ENCODE results near the gene USP48.
"Not testable (repeated sequence)": the region's sequence is repeated elsewhere in the genome, so short reads cannot be mapped to it uniquely, and the experiment has no call there.

USP48 gene, protein sequence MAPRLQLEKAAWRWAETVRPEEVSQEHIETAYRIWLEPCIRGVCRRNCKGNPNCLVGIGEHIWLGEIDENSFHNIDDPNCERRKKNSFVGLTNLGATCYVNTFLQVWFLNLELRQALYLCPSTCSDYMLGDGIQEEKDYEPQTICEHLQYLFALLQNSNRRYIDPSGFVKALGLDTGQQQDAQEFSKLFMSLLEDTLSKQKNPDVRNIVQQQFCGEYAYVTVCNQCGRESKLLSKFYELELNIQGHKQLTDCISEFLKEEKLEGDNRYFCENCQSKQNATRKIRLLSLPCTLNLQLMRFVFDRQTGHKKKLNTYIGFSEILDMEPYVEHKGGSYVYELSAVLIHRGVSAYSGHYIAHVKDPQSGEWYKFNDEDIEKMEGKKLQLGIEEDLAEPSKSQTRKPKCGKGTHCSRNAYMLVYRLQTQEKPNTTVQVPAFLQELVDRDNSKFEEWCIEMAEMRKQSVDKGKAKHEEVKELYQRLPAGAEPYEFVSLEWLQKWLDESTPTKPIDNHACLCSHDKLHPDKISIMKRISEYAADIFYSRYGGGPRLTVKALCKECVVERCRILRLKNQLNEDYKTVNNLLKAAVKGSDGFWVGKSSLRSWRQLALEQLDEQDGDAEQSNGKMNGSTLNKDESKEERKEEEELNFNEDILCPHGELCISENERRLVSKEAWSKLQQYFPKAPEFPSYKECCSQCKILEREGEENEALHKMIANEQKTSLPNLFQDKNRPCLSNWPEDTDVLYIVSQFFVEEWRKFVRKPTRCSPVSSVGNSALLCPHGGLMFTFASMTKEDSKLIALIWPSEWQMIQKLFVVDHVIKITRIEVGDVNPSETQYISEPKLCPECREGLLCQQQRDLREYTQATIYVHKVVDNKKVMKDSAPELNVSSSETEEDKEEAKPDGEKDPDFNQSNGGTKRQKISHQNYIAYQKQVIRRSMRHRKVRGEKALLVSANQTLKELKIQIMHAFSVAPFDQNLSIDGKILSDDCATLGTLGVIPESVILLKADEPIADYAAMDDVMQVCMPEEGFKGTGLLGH

DNA sequence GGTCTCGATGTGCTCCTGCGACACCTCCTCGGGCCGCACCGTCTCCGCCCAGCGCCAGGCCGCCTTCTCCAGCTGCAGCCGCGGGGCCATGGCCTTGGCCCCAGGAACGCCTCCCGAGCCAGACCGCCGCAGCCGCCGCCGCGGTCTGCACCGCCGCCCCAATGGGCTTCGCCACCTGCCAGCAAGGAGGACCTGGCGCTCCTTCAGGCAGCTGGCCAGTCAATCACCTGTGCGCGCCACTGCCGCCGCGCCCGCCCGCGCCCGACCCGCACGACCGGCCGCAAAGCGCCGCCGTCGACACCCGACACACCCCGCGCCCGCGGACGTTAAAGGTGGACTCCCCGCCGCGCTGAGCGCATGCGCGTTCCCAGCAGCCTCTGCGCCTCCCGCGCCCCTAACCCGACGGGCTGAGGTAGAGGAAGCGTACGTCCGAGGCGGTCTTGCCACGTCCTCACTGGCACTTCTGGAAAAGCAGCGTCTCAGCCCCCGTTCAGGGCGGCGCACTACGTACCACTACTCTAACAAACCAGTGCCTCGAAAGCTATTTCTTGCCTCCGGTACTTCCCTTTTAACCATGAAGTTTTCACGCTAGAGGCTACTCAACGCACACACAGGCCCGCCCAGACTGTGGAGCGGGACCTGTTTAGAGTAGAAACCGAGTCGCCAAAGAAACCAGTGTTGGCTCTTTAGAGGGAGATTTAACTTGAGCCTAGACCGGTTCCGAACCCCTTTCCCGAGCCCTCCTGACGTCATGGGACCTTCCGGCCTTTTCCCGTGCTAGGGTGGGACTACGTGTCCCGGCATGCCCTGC lies at the start of gene USP48:
TSS of gene USP48 (minus strand) at position 282 of the 811 bp plus-strand sequence. CDS start at position 90, 192 bp downstream.
- DNase-seq (ENCODE audit: low read depth in 1 of 2, low spot score in 1 of 2): peak; percentile 94 to 96

- DNase-seq (ENCODE audit: low read depth in 1 of 2, low spot score in 1 of 2): no peak
Observed at GRCh38 chr1:21831454-21831970, 48.6 kb upstream of the USP48 start.

DNA sequence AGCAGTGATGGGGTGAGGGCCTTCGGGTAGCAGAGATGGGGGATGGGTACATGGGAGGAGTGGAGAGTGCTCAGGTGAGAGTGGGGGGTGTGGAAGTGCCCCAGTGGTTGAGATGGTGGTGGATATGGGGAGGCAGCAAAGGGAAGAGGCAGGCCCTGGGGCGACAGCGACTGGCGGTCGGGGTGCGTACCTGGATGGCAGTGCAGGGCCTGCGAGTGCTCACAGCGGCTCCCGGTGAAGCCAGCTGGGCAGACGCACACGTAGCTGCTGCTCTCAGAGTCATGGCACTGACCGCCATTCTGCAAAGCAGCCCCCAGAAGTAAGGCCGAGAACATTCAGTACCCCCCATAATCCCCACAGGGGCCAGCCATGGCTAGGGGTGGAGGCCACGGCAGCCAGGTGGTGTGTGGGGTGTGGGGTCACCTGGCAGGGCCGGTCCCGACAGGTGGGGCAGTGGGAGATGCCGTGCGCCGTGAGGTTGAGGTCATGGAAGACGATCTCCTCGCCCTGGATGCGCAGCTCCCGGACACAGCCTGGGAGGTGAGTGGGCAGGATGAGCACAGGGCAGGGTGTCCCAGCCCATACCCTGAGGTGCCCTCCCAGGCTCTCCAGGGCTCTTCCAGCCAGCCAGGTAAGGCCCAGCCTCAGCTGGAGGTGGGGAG lies 48.0 kb upstream of the USP48 start:
- no peak for DNase-seq (ENCODE audit: low read depth in 1 of 2, low spot score in 1 of 2)

DNA sequence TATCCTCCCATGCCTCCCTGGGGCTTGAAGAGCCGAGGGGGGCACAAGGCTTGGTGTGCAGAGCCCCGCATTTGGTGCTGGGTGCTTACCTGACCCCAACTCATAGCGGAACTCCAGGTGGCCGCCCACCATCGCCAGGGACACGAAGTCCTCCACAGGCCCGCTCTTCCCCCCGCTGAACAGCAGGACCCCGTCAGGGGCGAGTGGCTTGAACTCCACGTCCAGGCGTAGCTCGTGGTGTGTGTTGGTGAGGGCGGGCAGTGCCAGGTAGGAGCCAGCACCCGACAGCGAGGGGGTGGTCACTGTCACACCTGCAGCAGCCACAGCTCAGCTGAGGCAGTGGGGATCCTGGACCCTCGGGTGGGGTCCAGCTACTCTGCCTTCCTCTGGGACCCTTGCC lies 46.3 kb upstream of the USP48 start:
- no peak for DNase-seq (ENCODE audit: low read depth in 1 of 2, low spot score in 1 of 2)

DNA sequence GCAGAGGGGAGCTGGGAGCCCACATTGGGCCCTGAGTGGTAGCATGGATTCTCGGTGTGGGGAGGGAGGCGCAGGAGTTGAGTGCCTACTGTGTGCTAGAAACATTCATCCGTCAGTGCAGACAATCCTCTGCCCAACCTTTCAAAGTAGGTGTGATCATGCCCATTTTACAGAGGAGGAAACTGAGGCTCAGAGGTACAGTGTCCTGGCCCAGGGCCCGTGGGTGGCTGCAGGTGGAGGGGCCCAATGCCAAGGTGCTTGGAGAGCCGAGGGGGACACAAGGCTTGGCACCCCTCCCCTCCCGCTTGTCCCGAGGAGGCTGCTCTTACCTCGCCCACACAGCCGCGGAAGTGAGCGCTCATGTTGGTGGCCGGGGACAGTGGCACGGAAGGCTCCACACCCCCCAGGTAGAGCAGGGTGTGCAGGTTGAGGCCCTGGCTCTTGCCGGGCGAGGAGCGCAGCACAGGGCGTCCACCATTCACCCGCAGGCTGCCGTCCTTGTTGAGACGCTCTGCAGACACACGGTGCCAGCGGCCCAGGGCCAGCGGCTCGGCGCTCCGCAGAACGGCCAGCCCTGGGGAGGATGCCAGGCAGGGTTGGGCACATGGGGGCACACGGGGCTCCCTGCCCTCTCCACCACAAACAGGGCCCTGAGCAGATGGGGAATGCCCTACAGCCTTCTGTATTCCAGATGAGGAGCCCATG lies 45.7 kb upstream of the USP48 start:
- DNase-seq (ENCODE audit: low read depth in 1 of 2, low spot score in 1 of 2): no peak

- no peak for DNase-seq (ENCODE audit: low read depth in 1 of 2, low spot score in 1 of 2)
Observed at GRCh38 chr1:21828075-21828474, 45.1 kb upstream of the USP48 start.

- DNase-seq (ENCODE audit: low read depth in 1 of 2, low spot score in 1 of 2): no peak
Observed at GRCh38 chr1:21827141-21827679, 44.3 kb upstream of the USP48 start.

GRCh38 chr1:21826694-21827093 lies 43.7 kb upstream of the USP48 start:
- DNase-seq (ENCODE audit: low read depth in 1 of 2, low spot score in 1 of 2): not testable (repeated sequence)

DNA sequence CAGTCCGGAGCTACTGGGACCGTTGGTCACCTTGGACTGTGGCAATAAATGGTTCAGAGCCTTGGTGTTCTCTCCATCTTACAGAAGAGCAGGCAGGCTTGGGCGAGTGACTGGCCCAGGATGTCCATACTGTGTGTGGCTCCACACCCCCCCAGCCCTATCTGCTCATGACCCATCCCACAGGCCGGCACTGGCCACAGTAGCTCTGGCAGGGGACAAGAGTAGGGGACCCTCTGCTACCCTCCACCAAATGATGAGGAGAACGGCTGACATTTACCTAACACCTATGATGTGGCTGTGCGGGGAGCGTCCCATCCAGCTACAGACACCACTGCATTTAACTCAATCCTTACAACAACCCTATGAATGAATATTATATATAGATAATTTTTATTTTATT lies 42.4 kb upstream of the USP48 start:
- no peak for DNase-seq (ENCODE audit: low read depth in 1 of 2, low spot score in 1 of 2)

- DNase-seq (ENCODE audit: low read depth in 1 of 2, low spot score in 1 of 2): no peak
Observed at GRCh38 chr1:21824926-21825325, 42.0 kb upstream of the USP48 start.

DNA sequence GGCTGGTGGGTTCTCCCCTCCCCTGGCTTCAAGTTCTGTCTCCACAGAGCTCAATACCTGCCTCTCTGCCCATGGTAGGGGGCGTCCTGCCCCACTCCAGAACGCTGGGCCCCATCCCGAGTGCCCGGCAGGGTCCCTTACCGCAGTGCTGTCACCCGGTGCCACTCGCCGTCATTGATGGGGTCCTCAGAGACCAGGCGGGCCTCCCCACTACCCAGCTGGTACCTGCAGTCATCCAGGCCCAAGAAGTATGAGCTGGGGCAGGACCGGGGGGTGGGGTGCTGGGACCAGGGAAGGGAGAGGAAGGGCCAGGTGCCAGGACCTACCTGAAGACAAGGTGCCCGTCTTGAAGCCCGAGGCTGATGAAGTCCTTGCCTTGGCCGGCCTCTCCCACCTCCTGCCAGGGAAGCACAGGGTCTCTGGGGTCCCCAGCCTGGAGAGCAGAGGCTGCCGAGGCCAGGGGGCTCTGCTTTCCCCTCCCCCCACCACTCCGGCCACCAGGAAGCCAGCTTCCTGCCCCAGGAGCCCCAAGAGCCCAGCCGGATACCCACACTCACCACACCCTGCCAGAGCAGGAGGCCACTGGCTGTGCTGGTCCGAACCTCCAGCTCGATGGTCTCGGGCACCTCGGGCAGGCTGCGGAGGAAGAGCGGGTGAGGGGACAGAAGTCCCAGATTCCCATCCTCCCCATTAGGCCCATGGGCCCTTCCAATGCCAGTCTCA lies 41.2 kb upstream of the USP48 start:
- DNase-seq (ENCODE audit: low read depth in 1 of 2, low spot score in 1 of 2): no peak

GRCh38 chr1:21823206-21823979 lies 40.4 kb upstream of the USP48 start:
- DNase-seq (ENCODE audit: low read depth in 1 of 2, low spot score in 1 of 2): no peak

DNA sequence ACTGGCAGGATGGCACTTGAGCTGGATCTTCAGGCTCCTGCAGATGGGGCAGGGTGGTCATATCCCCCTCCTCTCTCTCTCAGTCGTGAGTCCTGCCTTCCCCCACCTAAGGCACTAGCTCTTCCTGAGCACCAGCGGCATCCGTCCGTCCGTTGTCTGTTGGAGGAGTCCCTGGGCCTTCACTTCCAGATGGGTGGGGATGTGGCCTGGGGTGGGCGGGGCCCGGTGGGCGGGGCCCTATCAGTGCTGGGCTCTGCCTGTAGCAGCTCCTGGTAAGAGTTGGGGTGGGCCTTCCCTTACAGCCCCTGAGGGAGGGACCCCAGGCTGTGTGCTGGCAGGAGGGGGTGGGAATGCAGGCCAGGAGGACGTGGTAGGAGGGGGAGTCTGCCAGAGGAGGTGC lies 39.4 kb upstream of the USP48 start:
- no peak for DNase-seq (ENCODE audit: low read depth in 1 of 2, low spot score in 1 of 2)

DNA sequence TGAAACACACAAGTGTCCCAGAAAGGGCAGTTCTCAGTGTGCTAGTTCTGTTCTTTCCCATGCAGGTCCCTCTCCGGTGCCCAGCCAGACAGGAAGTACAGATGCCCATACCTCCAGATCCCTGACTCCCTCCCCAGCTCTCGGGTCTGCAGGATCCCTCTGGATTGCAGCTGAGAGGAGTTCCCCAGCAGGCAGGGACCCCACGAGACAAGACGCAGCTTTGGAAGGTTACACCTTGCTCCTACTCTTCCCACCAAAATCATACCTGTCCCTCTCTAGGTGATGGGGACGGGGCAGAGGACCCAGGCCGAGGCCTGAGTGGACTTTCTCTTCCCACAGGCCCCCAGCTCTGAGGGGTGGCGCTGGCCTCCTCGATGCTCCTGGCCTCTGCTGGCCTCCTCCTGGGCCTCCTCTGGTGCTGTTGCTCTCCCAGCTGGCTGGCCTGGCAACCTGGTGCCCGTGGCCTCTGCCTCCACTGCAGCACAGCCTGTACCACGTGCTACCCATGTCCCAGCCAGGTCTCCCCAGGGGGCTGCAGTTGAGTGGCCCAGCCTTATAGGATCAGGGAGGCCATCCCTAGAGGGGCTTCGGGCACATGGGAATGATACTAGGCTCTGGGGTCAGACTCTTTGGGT lies 38.6 kb upstream of the USP48 start:
- no peak for DNase-seq (ENCODE audit: low read depth in 1 of 2, low spot score in 1 of 2)

DNA sequence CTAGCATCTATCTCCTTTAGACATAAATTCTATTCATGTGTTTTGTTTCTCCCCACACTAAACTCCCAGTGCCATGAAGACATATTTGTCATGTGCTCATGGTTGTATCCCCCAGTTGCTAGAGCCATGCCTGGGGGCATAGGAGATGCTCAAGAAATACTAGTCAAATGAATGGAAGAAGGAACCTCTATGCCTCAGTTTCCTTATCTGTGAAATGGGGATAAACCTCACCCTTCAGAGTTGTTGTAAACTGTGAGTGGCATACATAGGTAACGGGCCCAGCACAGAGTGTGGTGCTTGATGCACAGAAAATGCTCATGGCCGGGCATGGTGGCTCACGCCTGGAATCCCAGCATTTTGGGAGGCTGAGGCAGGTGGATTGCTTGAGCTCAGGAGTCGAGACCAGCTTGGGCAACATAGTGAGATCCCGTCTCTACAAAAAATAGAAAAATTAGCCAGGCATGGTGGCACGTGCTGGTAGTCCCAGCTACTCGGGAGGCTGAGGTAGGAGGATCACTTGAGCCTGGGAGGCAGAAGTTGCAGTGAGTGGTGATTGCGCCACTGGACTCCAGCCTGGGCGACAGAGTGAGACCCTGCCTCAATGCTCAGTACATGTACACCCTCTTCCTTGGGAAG lies 37.8 kb upstream of the USP48 start:
- DNase-seq (ENCODE audit: low read depth in 1 of 2, low spot score in 1 of 2): no peak

- DNase-seq (ENCODE audit: low read depth in 1 of 2, low spot score in 1 of 2): no peak
Observed at GRCh38 chr1:21818656-21819055, 35.7 kb upstream of the USP48 start.

All from activated CD4-positive, alpha-beta T cell treated with anti-CD3 and anti-CD28 coated beads, Interleukin-2, amount 50 U/mL, for 24 hours (primary cell).